Neural cell (in vitro differentiated cells): ENCODE results near the gene DERA. TPM values are rescaled to one million over a fixed set of nuclear protein-coding genes. Genes with fewer than 3 reads are reported as not detected.
A peak's percentile ranks its signal among the peaks of the same experiment; 100 is the strongest.

Experiments
- H2AFZ ChIP-seq: fragments of 200-600, 300-800 bp; sonication (generic), shearing (Covaris generic); 2 replicates; pipeline ENCODE4 v1.6.0; 2014; ENCODE audit warnings: low read depth, mild to moderate bottlenecking, antibody characterized with exemption, low read length, moderate library complexity
- H3F3A ChIP-seq: fragments of 200-600 bp; shearing (Covaris generic); 2 replicates; pipeline ENCODE4 v1.6.1; 2016; ENCODE audit warnings: mild to moderate bottlenecking, moderate library complexity, mixed read lengths, antibody characterized with exemption, low read length; ENCODE audit not compliant: insufficient read depth, poor library complexity, severe bottlenecking
- H3K27ac ChIP-seq: fragments of 200-600, 300-800 bp; sonication (generic), shearing (Covaris generic); 2 replicates; pipeline ENCODE4 v1.5.1; 2014; ENCODE audit warnings: mild to moderate bottlenecking, low read length, moderate library complexity
- H3K27me3 ChIP-seq: fragments of 300-800, 200-600 bp; sonication (generic), shearing (Covaris generic); 2 replicates; pipeline ENCODE4 v1.6.0; 2014; ENCODE audit warnings: mild to moderate bottlenecking, low read depth, low read length, moderate library complexity; ENCODE audit not compliant: insufficient read depth
- H3K36me3 ChIP-seq: fragments of 300-800, 200-600 bp; sonication (generic), shearing (Covaris generic); 2 replicates; pipeline ENCODE4 v1.5.1; 2014; ENCODE audit warnings: mild to moderate bottlenecking, antibody characterized with exemption, low read length, moderate library complexity; ENCODE audit not compliant: insufficient read depth
- H3K4me2 ChIP-seq: fragments of 300-800, 200-600 bp; sonication (generic), shearing (Covaris generic); 2 replicates; pipeline ENCODE4 v1.6.0; 2014; ENCODE audit warnings: mild to moderate bottlenecking, low read length
- H3K4me3 ChIP-seq: fragments of 300-800, 200-600 bp; sonication (generic), shearing (Covaris generic); 2 replicates; pipeline ENCODE4 v1.5.1; 2014; ENCODE audit warnings: mild to moderate bottlenecking, low read length, moderate library complexity
- H3K79me2 ChIP-seq: fragments of 200-600 bp; shearing (Covaris generic); replicated peaks from 2 replicates; pipeline ENCODE4 v1.6.0; 2014; ENCODE audit warnings: mild to moderate bottlenecking, low read length, moderate library complexity; ENCODE audit not compliant: insufficient read depth
- H3K9ac ChIP-seq: fragments of 300-800, 200-600 bp; sonication (generic), shearing (Covaris generic); 2 replicates; pipeline ENCODE4 v1.6.1; 2016; ENCODE audit warnings: mild to moderate bottlenecking, low read length, mixed read lengths
- H3K9me2 ChIP-seq: fragments of 200-600 bp; shearing (Covaris generic); 2 replicates; pipeline ENCODE4 v1.6.1; 2016; ENCODE audit warnings: mild to moderate bottlenecking, low read length, mixed read lengths; ENCODE audit not compliant: insufficient read depth
- H3K9me3 ChIP-seq: fragments of 200-600, 300-800 bp; sonication (generic), shearing (Covaris generic); 2 replicates; pipeline ENCODE4 v1.6.1; 2016; ENCODE audit warnings: mild to moderate bottlenecking, mixed run types, low read length, moderate library complexity, mixed read lengths
- H4K20me1 ChIP-seq: fragments of 200-600 bp; shearing (Covaris generic); 2 replicates; pipeline ENCODE4 v1.6.1; 2016; ENCODE audit warnings: mild to moderate bottlenecking, mixed run types; ENCODE audit not compliant: insufficient read depth
- CTCF ChIP-seq: fragments of 450-650 bp; IDR thresholded peaks from 2 replicates; pipeline ENCODE4 v1.5.1; 2014; ENCODE audit warnings: antibody characterized with exemption, mild to moderate bottlenecking, moderate library complexity; ENCODE audit not compliant: poor library complexity, severe bottlenecking
- EP300 ChIP-seq: fragments of 450-650 bp; conservative IDR thresholded peaks from 2 replicates; pipeline ENCODE4 v1.6.1; 2014; ENCODE audit warnings: antibody characterized with exemption, mild to moderate bottlenecking, moderate library complexity; ENCODE audit not compliant: poor library complexity, severe bottlenecking
- EZH2 ChIP-seq: fragments of 200-600, 300-800 bp; shearing (Covaris generic), sonication (generic); IDR thresholded peaks from 2 replicates; pipeline ENCODE4 v1.6.1; 2014; ENCODE audit warnings: antibody characterized with exemption, low read length, borderline replicate concordance, mild to moderate bottlenecking; ENCODE audit not compliant: insufficient read depth, poor library complexity, severe bottlenecking
- MXI1 ChIP-seq: fragments of 450-650 bp; conservative IDR thresholded peaks from 2 replicates; pipeline ENCODE4 v1.6.1; 2014; ENCODE audit warnings: antibody characterized with exemption, mild to moderate bottlenecking; ENCODE audit not compliant: poor library complexity, severe bottlenecking
- POLR2AphosphoS5 ChIP-seq: IDR thresholded peaks from 2 replicates; pipeline ENCODE4 v1.6.1; 2012
- RAD21 ChIP-seq: fragments of 450-650 bp; conservative IDR thresholded peaks from 2 replicates; pipeline ENCODE4 v1.6.1; 2014; ENCODE audit warnings: antibody characterized with exemption, mild to moderate bottlenecking, moderate library complexity
- REST ChIP-seq: IDR thresholded peaks from 2 replicates; pipeline ENCODE4 v1.6.1; 2012; ENCODE audit warnings: borderline replicate concordance
- SMC3 ChIP-seq: fragments of 450-650 bp; conservative IDR thresholded peaks from 2 replicates; pipeline ENCODE4 v1.6.1; 2014; ENCODE audit warnings: antibody characterized with exemption, mild to moderate bottlenecking, moderate library complexity; ENCODE audit not compliant: poor library complexity
- TAF1 ChIP-seq: IDR thresholded peaks from 2 replicates; pipeline ENCODE4 v1.6.1; 2012; ENCODE audit warnings: low read depth
- polyA plus RNA-seq: library from polyadenylated mRNA; depleted of rRNA; stranded (reverse); fragments of >200 nt; gene quantifications from 2 replicates; pipeline ENCODE4 v1.2.3, GENCODE V29; 2014

The DERA gene
- polyA plus RNA-seq, 1 donor from 2014 or later: 7.7 TPM

GRCh38 chr12:16075887-16076286 is 164.8 kb downstream of the DERA start:
- TF ChIP-seq POLR2AphosphoS5 (peak; percentile 66), EZH2 (no peak), MXI1 (no peak), TAF1 (no peak), EP300 (peak; percentile 92), SMC3 (no peak)
- Histone ChIP-seq H4K20me1 (no peaks in the 10 kb centered on the region), H2AFZ (no peak overlapping the region), H3K36me3 (no peaks in the 10 kb centered on the region), H3F3A (no peaks in the 10 kb centered on the region), H3K9me3 (no peaks in the 10 kb centered on the region), H3K4me2 (no peak overlapping the region), H3K9me2 (no peaks in the 10 kb centered on the region), H3K79me2 (no peaks in the 10 kb centered on the region), H3K4me3 (no peak overlapping the region), H3K27ac (no peak overlapping the region), H3K27me3 (no peaks in the 10 kb centered on the region), H3K9ac (no peak overlapping the region)

- Histone ChIP-seq H4K20me1 (no peaks in the 10 kb centered on the region), H2AFZ (no peak overlapping the region), H3K9me3 (no peaks in the 10 kb centered on the region), H3K4me2 (no peak overlapping the region), H3K9me2 (no peaks in the 10 kb centered on the region), H3K36me3 (no peaks in the 10 kb centered on the region), H3F3A (no peaks in the 10 kb centered on the region), H3K27me3 (no peaks in the 10 kb centered on the region), H3K27ac (no peak overlapping the region), H3K79me2 (no peaks in the 10 kb centered on the region), H3K4me3 (no peak overlapping the region), H3K9ac (no peak overlapping the region)
- TF ChIP-seq EZH2: no peak
- no peak for TF ChIP-seq TAF1
- no peak for TF ChIP-seq REST
- TF ChIP-seq CTCF: peak; percentile 52
- no peak for TF ChIP-seq EP300
- peak; percentile 62 for TF ChIP-seq RAD21
- TF ChIP-seq POLR2AphosphoS5: no peak
- TF ChIP-seq SMC3: peak; percentile 34
- TF ChIP-seq MXI1: no peak
Observed at GRCh38 chr12:16076557-16076956, 165.4 kb downstream of the DERA start.
